HCT116 (cell line): ENCODE measurements around the gene SH2B3. TPM values are rescaled to one million over a fixed set of nuclear protein-coding genes. Genes with fewer than 3 reads are reported as not detected.

Experiments used
- ATAC-seq: fragments of 200-7000 bp; cut with Tn5 transposase; 2 replicates; pipeline ENCODE4 v1.9.1; 2020; ENCODE audit warnings: mild to moderate bottlenecking, moderate library complexity
- BruUV-seq: library from RNA; stranded (reverse); fragments of 400-500 nt; replicated peaks from 2 replicates; lab custom pipeline; 2021; lab: Mats Ljungman, UMichigan
- CTCF ChIA-PET: fragments of 300-600 bp; sonication (Branson Sonifier 250); formaldehyde crosslinking; loops from one replicate; lab custom pipeline; 2021; ENCODE audit warnings: antibody characterized with exemption; lab: Charles Lee
- POLR2A ChIA-PET: fragments of 300-600, 350-600 bp; sonication (Branson Sonifier 250); formaldehyde crosslinking; loops from one replicate; lab custom pipeline; 2021; ENCODE audit warnings: antibody characterized with exemption; lab: Charles Lee
- RAD21 ChIA-PET, 2 experiments: fragments of 300-600 bp; sonication (Branson Sonifier 250); formaldehyde crosslinking; loops; one replicate each; lab custom pipeline; 2023; ENCODE audit warnings: low total read pairs in 2 of 2; ENCODE audit not compliant: uncharacterized antibody in 2 of 2, unreplicated experiment in 2 of 2, low non-redundant PET in 1 of 2; lab: Charles Lee
- DNase-seq: peaks from one replicate; pipeline ENCODE4 v3.0.0-alpha.2; 2010; ENCODE audit warnings: low read depth, low spot score
- H2AFZ ChIP-seq: fragments of 200-600 bp; shearing (Covaris generic), sonication (generic); 2 replicates; pipeline ENCODE4 v1.6.1; 2017; ENCODE audit warnings: low read depth, mixed run types, mixed read lengths, antibody characterized with exemption, low read length; ENCODE audit not compliant: poor library complexity, severe bottlenecking
- H3K27ac ChIP-seq: 2 replicates; pipeline ENCODE4 v1.5.1; 2012; ENCODE audit warnings: low read depth, low read length
- H3K27me3 ChIP-seq: fragments of 200-600 bp; sonication (generic); 2 replicates; pipeline ENCODE4 v1.6.1; 2016; ENCODE audit warnings: mixed run types, low read length, mixed read lengths; ENCODE audit not compliant: insufficient read depth
- H3K36me3 ChIP-seq, 2 experiments: fragments of 200-500 bp in 1 of 2; fragments of 200-600 bp in 1 of 2; sonication (Bioruptor generic) in 1 of 2; sonication (generic) in 1 of 2; 2 replicates each; pipeline versions ENCODE4 v1.5.1 to v1.6.1; 2014 to 2016; ENCODE audit warnings: low read length in 2 of 2, inconsistent platforms in 1 of 2, mixed read lengths in 1 of 2, mixed run types in 1 of 2; ENCODE audit not compliant: insufficient read depth in 2 of 2, control insufficient read depth in 1 of 2
- H3K4me1 ChIP-seq, 2 experiments: fragments of 200-600 bp in 1 of 2; sonication (generic) in 1 of 2; 2 replicates each; pipeline versions ENCODE4 v1.5.1 to v1.6.1; 2012 to 2017; ENCODE audit warnings: low read length in 2 of 2, inconsistent platforms in 1 of 2, mild to moderate bottlenecking in 1 of 2, mixed read lengths in 1 of 2, mixed run types in 1 of 2, moderate library complexity in 1 of 2; ENCODE audit not compliant: insufficient read depth in 2 of 2, control insufficient read depth in 1 of 2
- H3K4me2 ChIP-seq: fragments of 200-600 bp; sonication (generic); 2 replicates; pipeline ENCODE4 v1.6.1; 2017; ENCODE audit warnings: mixed run types, low read length, mixed read lengths
- H3K4me3 ChIP-seq, 2 experiments: fragments of 200-600 bp in 1 of 2; sonication (generic) in 1 of 2; replicated peaks in 1 of 2; 2 replicates each; pipeline ENCODE4 v1.5.1; 2011 to 2016; ENCODE audit warnings: low read length in 2 of 2, control low read depth in 1 of 2, low read depth in 1 of 2, mild to moderate bottlenecking in 1 of 2, mixed read lengths in 1 of 2, mixed run types in 1 of 2
- H3K79me2 ChIP-seq: fragments of 200-600 bp; sonication (generic); 2 replicates; pipeline ENCODE4 v1.6.1; 2017; ENCODE audit warnings: mild to moderate bottlenecking, mixed run types, low read length, moderate library complexity, mixed read lengths; ENCODE audit not compliant: insufficient read depth
- H3K9ac ChIP-seq: fragments of 200-600 bp; sonication (generic); 2 replicates; pipeline ENCODE4 v1.6.1; 2016; ENCODE audit warnings: low read length, mixed read lengths
- H3K9me2 ChIP-seq: fragments of 200-600 bp; sonication (generic), shearing (Covaris generic); 2 replicates; pipeline ENCODE4 v1.6.1; 2017; ENCODE audit warnings: mixed run types, mild to moderate bottlenecking, moderate library complexity; ENCODE audit not compliant: insufficient read depth
- H3K9me3 ChIP-seq, 2 experiments: fragments of 200-500 bp in 1 of 2; fragments of 200-600 bp in 1 of 2; sonication (Bioruptor generic) in 1 of 2; sonication (generic) in 1 of 2; 2 replicates each; pipeline ENCODE4 v1.6.1; 2014 to 2017; ENCODE audit warnings: low read length in 2 of 2, mixed read lengths in 2 of 2, inconsistent platforms in 1 of 2, low read depth in 1 of 2, mild to moderate bottlenecking in 1 of 2, mixed run types in 1 of 2, moderate library complexity in 1 of 2; ENCODE audit not compliant: control insufficient read depth in 1 of 2, insufficient read depth in 1 of 2
- H4K20me1 ChIP-seq: fragments of 200-600 bp; sonication (generic), shearing (Covaris generic); 2 replicates; pipeline ENCODE4 v1.6.1; 2017; ENCODE audit warnings: mixed run types, mild to moderate bottlenecking, moderate library complexity; ENCODE audit not compliant: insufficient read depth
- ATF3 ChIP-seq: IDR thresholded peaks from 2 replicates; pipeline ENCODE4 v1.6.1; 2012
- EGR1 ChIP-seq: IDR thresholded peaks from 2 replicates; pipeline ENCODE4 v1.6.1; 2012; ENCODE audit warnings: low read depth
- EZH2 ChIP-seq: fragments of 200-600 bp; sonication (generic); IDR thresholded peaks from 2 replicates; pipeline ENCODE4 v1.6.1; 2017; ENCODE audit warnings: antibody characterized with exemption, mixed run types
- EZH2phosphoT487 ChIP-seq: fragments of 200-600 bp; IDR thresholded peaks from 2 replicates; pipeline ENCODE4 v1.6.1; 2018; ENCODE audit warnings: antibody characterized with exemption, borderline replicate concordance
- JUND ChIP-seq: IDR thresholded peaks from 2 replicates; pipeline ENCODE4 v1.6.1; 2012
- MAX ChIP-seq: IDR thresholded peaks from 2 replicates; pipeline ENCODE4 v1.6.1; 2012
- RAD21 ChIP-seq: IDR thresholded peaks from 2 replicates; pipeline ENCODE4 v1.6.1; 2012; ENCODE audit warnings: low read depth, mild to moderate bottlenecking
- REST ChIP-seq: IDR thresholded peaks from 2 replicates; pipeline ENCODE4 v1.6.1; 2012; ENCODE audit warnings: low read depth
- TCF7L2 ChIP-seq: IDR thresholded peaks from 2 replicates; pipeline ENCODE4 v1.7.0; 2011; ENCODE audit warnings: borderline replicate concordance, inconsistent platforms; ENCODE audit not compliant: insufficient read depth, insufficient read length; ENCODE audit errors: extremely low read depth
- ZBTB33 ChIP-seq: IDR thresholded peaks from 2 replicates; pipeline ENCODE4 v1.6.1; 2011; ENCODE audit warnings: mild to moderate bottlenecking, low read length, moderate library complexity; ENCODE audit not compliant: insufficient replicate concordance; ENCODE audit errors: extremely low read depth
- ZFX ChIP-seq: fragments of 450-650 bp; IDR thresholded peaks from 2 replicates; pipeline ENCODE4 v1.6.1; 2017
- ZNF274 ChIP-seq: fragments of 200-500 bp; sonication (Bioruptor generic); IDR thresholded peaks from 2 replicates; pipeline ENCODE4 v1.6.1; 2014; ENCODE audit warnings: mild to moderate bottlenecking, low read depth, low read length, inconsistent platforms
- intact Hi-C: fragments of 100-400 bp; cut with micrococcal nuclease; formaldehyde crosslinking; loops from 2 replicates; pipeline ENCODE4 v1.10.0; 2022
- total RNA-seq: library from RNA; stranded (reverse); gene quantifications from one replicate; pipeline ENCODE4 v1.2.1, GENCODE V29; 2021; ENCODE audit not compliant: unreplicated experiment

Gene SH2B3
- total RNA-seq, 1 experiment from 2014 or later, result 17.3 TPM

GRCh38 chr12:111390910-111391309 is 14.8 kb upstream of the SH2B3 start:
- ChIA-PET POLR2A (no interaction called here), CTCF (interaction anchor here (1.8 kb wide), 1 partner anchor 61 kb away, joined by 6 read pairs; no protein-coding TSS in a partner anchor), RAD21 (no interaction called here)
- Histone ChIP-seq H3K4me3 (no peak overlapping the region), H3K27ac (no peak overlapping the region), H3K4me1 (peaks cover 0 to 9% of the 10 kb centered on the region in 2 experiments; a peak in 2 of 4 replicates), H4K20me1 (no peaks in the 10 kb centered on the region), H3K4me2 (no peak overlapping the region), H2AFZ (no peak overlapping the region), H3K9ac (no peak overlapping the region), H3K9me2 (no peaks in the 10 kb centered on the region), H3K79me2 (no peaks in the 10 kb centered on the region), H3K27me3 (no peaks in the 10 kb centered on the region), H3K36me3 (no peaks in the 10 kb centered on the region), H3K9me3 (no peaks in the 10 kb centered on the region)
- no peak for DNase-seq
- ATAC-seq, result no peak
- BruUV-seq, result no TSS peak
- intact Hi-C loops, result no loop called here
- TF ChIP-seq ZBTB33 (no peak), RAD21 (no peak), EZH2 (no peak), JUND (no peak), ZFX (no peak), EGR1 (no peak), ATF3 (no peak), REST (no peak), MAX (no peak), EZH2phosphoT487 (no peak), TCF7L2 (no peak), ZNF274 (no peak)
